IMR-90 (cell line): ENCODE data around the gene NEIL3. TPM values are rescaled to one million over a fixed set of nuclear protein-coding genes. Genes with fewer than 3 reads are reported as not detected.

Experiments
- ATAC-seq: fragments of 200-7000 bp; cut with Tn5 transposase; 2 replicates; pipeline ENCODE4 v1.9.1; 2020; ENCODE audit warnings: low read depth, mild to moderate bottlenecking, moderate library complexity
- BruUV-seq: library from RNA; stranded (reverse); fragments of 400-500 nt; replicated peaks from 2 replicates; lab custom pipeline; 2021; lab: Mats Ljungman, UMichigan
- CTCF ChIA-PET: fragments of 300-600 bp; formaldehyde crosslinking; extraction: SDS; loops from one replicate; lab custom pipeline; 2021; ENCODE audit warnings: antibody characterized with exemption; lab: Yijun Ruan, JAX
- POLR2A ChIA-PET: fragments of 300-600 bp; sonication (Branson Sonifier 250); formaldehyde crosslinking; loops from one replicate; lab custom pipeline; 2022; ENCODE audit warnings: antibody characterized with exemption; ENCODE audit not compliant: unreplicated experiment; lab: Charles Lee
- DNase-seq: peaks from one replicate; pipeline ENCODE4 v3.0.0; 2013
- H2AFZ ChIP-seq: replicated peaks from 2 replicates; pipeline ENCODE3; 2013; ENCODE audit warnings: low read length, mild to moderate bottlenecking; ENCODE audit not compliant: poor library complexity
- H2AK5ac ChIP-seq: 2 replicates; pipeline ENCODE4 v1.6.1; 2013; ENCODE audit warnings: low read depth, low read length, inconsistent platforms
- H2AK9ac ChIP-seq: replicated peaks from 2 replicates; pipeline ENCODE3; 2013; ENCODE audit warnings: mild to moderate bottlenecking, low read depth, low read length, moderate library complexity; ENCODE audit not compliant: poor library complexity
- H2BK120ac ChIP-seq: 2 replicates; pipeline ENCODE4 v1.6.1; 2013; ENCODE audit warnings: low read depth, low read length, inconsistent platforms
- H2BK15ac ChIP-seq: 3 replicates; pipeline ENCODE4 v1.6.1; 2013; ENCODE audit warnings: low read depth, low read length, inconsistent platforms
- H2BK20ac ChIP-seq: 2 replicates; pipeline ENCODE4 v1.6.1; 2013; ENCODE audit warnings: low read depth, mild to moderate bottlenecking, inconsistent platforms, low read length, moderate library complexity
- H2BK5ac ChIP-seq: 2 replicates; pipeline ENCODE4 v1.6.1; 2013; ENCODE audit warnings: mild to moderate bottlenecking, low read depth, low read length, inconsistent platforms; ENCODE audit not compliant: poor library complexity, severe bottlenecking
- H3K14ac ChIP-seq: replicated peaks from 2 replicates; pipeline ENCODE4 v1.6.1; 2013; ENCODE audit warnings: low read depth, low read length, inconsistent platforms
- H3K18ac ChIP-seq: 2 replicates; pipeline ENCODE4 v1.6.1; 2013; ENCODE audit warnings: low read depth, low read length, control low read depth
- H3K23ac ChIP-seq: 2 replicates; pipeline ENCODE4 v1.6.1; 2013; ENCODE audit warnings: low read depth, low read length, inconsistent platforms
- H3K27ac ChIP-seq: 2 replicates; pipeline ENCODE4 v1.5.1; 2013; ENCODE audit warnings: mild to moderate bottlenecking, control low read depth, low read length; ENCODE audit not compliant: insufficient read depth
- H3K27me3 ChIP-seq: 2 replicates; pipeline ENCODE4 v1.6.1; 2013; ENCODE audit warnings: low read length; ENCODE audit not compliant: control insufficient read depth, insufficient read depth
- H3K36me3 ChIP-seq: 2 replicates; pipeline ENCODE4 v1.6.1; 2013; ENCODE audit warnings: low read length, mixed read lengths; ENCODE audit not compliant: control insufficient read depth, insufficient read depth
- H3K4ac ChIP-seq: 2 replicates; pipeline ENCODE4 v1.6.1; 2013; ENCODE audit warnings: low read depth, low read length, inconsistent platforms
- H3K4me1 ChIP-seq: 2 replicates; pipeline ENCODE4 v1.6.1; 2013; ENCODE audit warnings: low read length, mixed read lengths; ENCODE audit not compliant: control insufficient read depth, insufficient read depth
- H3K4me2 ChIP-seq: 2 replicates; pipeline ENCODE4 v1.6.1; 2013; ENCODE audit warnings: low read depth, mild to moderate bottlenecking, control low read depth, low read length, moderate library complexity
- H3K4me3 ChIP-seq: 2 replicates; pipeline ENCODE4 v1.5.1; 2013; ENCODE audit warnings: low read depth, mild to moderate bottlenecking, control low read depth, low read length, moderate library complexity; ENCODE audit not compliant: insufficient read depth
- H3K56ac ChIP-seq: 2 replicates; pipeline ENCODE4 v1.6.1; 2013; ENCODE audit warnings: low read length, inconsistent platforms; ENCODE audit not compliant: insufficient read depth; ENCODE audit errors: extremely low read depth
- H3K79me1 ChIP-seq, 2 experiments: 2 replicates each; pipeline ENCODE4 v1.6.1; 2013; ENCODE audit warnings: low read length in 2 of 2, inconsistent platforms in 1 of 2, low read depth in 1 of 2
- H3K9ac ChIP-seq: 2 replicates; pipeline ENCODE4 v1.6.1; 2013; ENCODE audit warnings: low read depth, low read length, control low read depth
- H3K9me1 ChIP-seq: 2 replicates; pipeline ENCODE4 v1.6.1; 2013; ENCODE audit warnings: low read length, inconsistent platforms; ENCODE audit not compliant: insufficient read depth
- H3K9me3 ChIP-seq: 2 replicates; pipeline ENCODE4 v1.6.1; 2013; ENCODE audit warnings: low read length; ENCODE audit not compliant: control insufficient read depth, insufficient read depth
- H4K20me1 ChIP-seq: 2 replicates; pipeline ENCODE4 v1.6.1; 2013; ENCODE audit warnings: low read length, inconsistent platforms; ENCODE audit not compliant: insufficient read depth
- H4K5ac ChIP-seq: 2 replicates; pipeline ENCODE4 v1.6.1; 2013; ENCODE audit warnings: mild to moderate bottlenecking, low read depth, low read length, control low read depth
- H4K8ac ChIP-seq, 2 experiments: 2 replicates each; pipeline ENCODE4 v1.6.1; 2013; ENCODE audit warnings: low read depth in 2 of 2, low read length in 2 of 2, control low read depth in 1 of 2, inconsistent platforms in 1 of 2
- H4K91ac ChIP-seq: 2 replicates; pipeline ENCODE4 v1.6.1; 2013; ENCODE audit warnings: low read depth, low read length, inconsistent platforms; ENCODE audit not compliant: insufficient read depth
- BHLHE40 ChIP-seq: fragments of 150-350 bp; IDR thresholded peaks from 2 replicates; pipeline ENCODE4 v1.6.1; 2016; ENCODE audit warnings: mild to moderate bottlenecking, low read depth, low read length
- CHD1 ChIP-seq: IDR thresholded peaks from 2 replicates; pipeline ENCODE4 v1.6.1; 2012; ENCODE audit warnings: low read depth, low read length, improper control_type of control experiment
- CTCF ChIP-seq: conservative IDR thresholded peaks from 2 replicates; pipeline ENCODE4 v1.5.1; 2012; ENCODE audit warnings: mild to moderate bottlenecking, low read depth, low read length, improper control_type of control experiment
- FOS ChIP-seq: fragments of 150-350 bp; IDR thresholded peaks from 2 replicates; pipeline ENCODE4 v1.6.1; 2016; ENCODE audit warnings: low read depth, low read length
- MAFK ChIP-seq: IDR thresholded peaks from 2 replicates; pipeline ENCODE4 v1.6.1; 2012; ENCODE audit warnings: low read depth, low read length, improper control_type of control experiment
- MXI1 ChIP-seq: IDR thresholded peaks from 2 replicates; pipeline ENCODE4 v1.6.1; 2012; ENCODE audit warnings: low read depth, mild to moderate bottlenecking, low read length, moderate library complexity, borderline replicate concordance
- NFE2L2 ChIP-seq: fragments of 150-350 bp; IDR thresholded peaks from 2 replicates; pipeline ENCODE4 v1.6.1; 2016; ENCODE audit warnings: low read depth, mild to moderate bottlenecking, low read length
- POLR2A ChIP-seq: IDR thresholded peaks from 2 replicates; pipeline ENCODE4 v1.6.1; 2012; ENCODE audit warnings: mild to moderate bottlenecking, low read depth, low read length
- RAD21 ChIP-seq: IDR thresholded peaks from 2 replicates; pipeline ENCODE4 v1.6.1; 2012; ENCODE audit warnings: low read length, improper control_type of control experiment
- RFX5 ChIP-seq: IDR thresholded peaks from 2 replicates; pipeline ENCODE4 v1.8.0; 2012; ENCODE audit warnings: low read depth, mild to moderate bottlenecking, low read length, moderate library complexity
- SMC3 ChIP-seq: fragments of 150-350 bp; IDR thresholded peaks from 2 replicates; pipeline ENCODE4 v1.6.1; 2016; ENCODE audit warnings: low read depth, mild to moderate bottlenecking, antibody characterized with exemption, low read length, moderate library complexity
- WGBS, 2 experiments: methylation state at CpG; one replicate each; pipeline versions ENCODE4 v1.1.5 to v1.1.7; 2013; ENCODE audit warnings: missing lambda C conversion rate in 2 of 2; ENCODE audit not compliant: insufficient read length in 1 of 2; ENCODE audit errors: extremely low coverage in 2 of 2; 5-methylcytosine and 5-hydroxymethylcytosine counted together
- dilution Hi-C: fragments of 300-500 bp; cut with HindIII; formaldehyde crosslinking; loops from one replicate; pipeline ENCODE4 v1.14.3; 2018; ENCODE audit warnings: low sequenced_read_pairs; ENCODE audit not compliant: unreplicated experiment
- in situ Hi-C: fragments of 300-500 bp; cut with MboI; formaldehyde crosslinking; loops from 3 replicates; pipeline ENCODE4 v1.14.3; 2019; ENCODE audit warnings: low sequenced_read_pairs, inconsistent platforms, mixed read lengths
- intact Hi-C: fragments of 100-400 bp; cut with micrococcal nuclease; formaldehyde crosslinking; loops from 2 replicates; pipeline ENCODE4 v1.10.0; 2022
- polyA plus RNA-seq, 3 experiments: library from polyadenylated mRNA; depleted of rRNA; stranded (reverse); fragments of >200 nt; gene quantifications; 2 replicates each; pipeline ENCODE4 v1.2.3, GENCODE V29; 2012; ENCODE audit warnings: low replicate concordance in 1 of 3
- total RNA-seq: library from RNA; depleted of rRNA; stranded (reverse); fragments of >200 nt; gene quantifications from 2 replicates; pipeline ENCODE4 v1.2.3, GENCODE V29; 2012
- TF ChIP-seq, protein P1 (sequence below): fragments of 150-350 bp; IDR thresholded peaks from 2 replicates; pipeline ENCODE4 v1.6.1; 2017; ENCODE audit warnings: mild to moderate bottlenecking, antibody characterized with exemption, low read length, low read depth

NEIL3 gene
- total and polyA plus RNA-seq, 2 of the 4 experiments (the other 2 are of a cell fraction) = 4.4 to 7.9 TPM

DNA sequence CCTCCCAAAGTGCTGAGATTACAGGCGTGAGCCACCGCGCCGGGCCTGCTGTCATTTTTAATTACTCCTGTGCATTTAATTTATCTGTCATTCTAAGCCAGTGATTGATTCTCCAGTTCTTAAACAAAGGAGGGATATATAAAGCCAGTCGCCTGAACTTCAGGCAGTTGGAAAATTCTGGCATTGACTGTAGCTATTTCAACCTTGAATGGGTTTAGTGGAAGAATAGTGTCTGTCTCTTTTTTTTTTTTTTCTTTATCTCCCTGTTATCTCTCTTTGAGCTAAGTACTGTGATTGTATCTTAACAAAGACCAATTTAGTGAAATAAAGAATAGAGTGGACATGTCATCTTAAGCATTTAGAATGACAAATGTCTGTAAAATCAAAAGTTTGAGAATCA is 11.0 kb downstream of the NEIL3 start:
- Histone ChIP-seq H3K4ac (no peak overlapping the region), H3K27ac (no peak overlapping the region), H3K4me3 (no peak overlapping the region), H3K4me1 (peaks cover 5% of the 10 kb centered on the region; the same call in 1 of the 2 replicates), H3K18ac (no peak overlapping the region), H3K9me1 (no peaks in the 10 kb centered on the region), H3K79me1 (peaks cover 15 to 22% of the 10 kb centered on the region in 2 experiments), H3K27me3 (no peaks in the 10 kb centered on the region), H2BK5ac (no peak overlapping the region), H3K36me3 (no peaks in the 10 kb centered on the region), H2AFZ (no peak overlapping the region), H3K56ac (no peak overlapping the region), H3K23ac (no peak overlapping the region), H3K9me3 (no peaks in the 10 kb centered on the region), H4K91ac (no peak overlapping the region), H2BK20ac (no peak overlapping the region), H3K14ac (no peak overlapping the region), H3K4me2 (no peak overlapping the region), H4K8ac (no peak overlapping the region), H2BK120ac (no peak overlapping the region), H3K9ac (no peak overlapping the region), H2BK15ac (no peak overlapping the region), H4K5ac (no peak overlapping the region), H2AK9ac (no peak overlapping the region), H4K20me1 (no peaks in the 10 kb centered on the region), H2AK5ac (no peak overlapping the region)
- CTCF ChIA-PET = no interaction called here
- no peak for TF ChIP-seq MXI1
- no peak for TF ChIP-seq MAFK
- TF ChIP-seq NFE2L2 = no peak
- TF ChIP-seq RAD21 = no peak
- TF ChIP-seq, protein P1, sequence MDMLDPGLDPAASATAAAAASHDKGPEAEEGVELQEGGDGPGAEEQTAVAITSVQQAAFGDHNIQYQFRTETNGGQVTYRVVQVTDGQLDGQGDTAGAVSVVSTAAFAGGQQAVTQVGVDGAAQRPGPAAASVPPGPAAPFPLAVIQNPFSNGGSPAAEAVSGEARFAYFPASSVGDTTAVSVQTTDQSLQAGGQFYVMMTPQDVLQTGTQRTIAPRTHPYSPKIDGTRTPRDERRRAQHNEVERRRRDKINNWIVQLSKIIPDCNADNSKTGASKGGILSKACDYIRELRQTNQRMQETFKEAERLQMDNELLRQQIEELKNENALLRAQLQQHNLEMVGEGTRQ = no peak
- TF ChIP-seq RFX5 = no peak
- TF ChIP-seq SMC3 = no peak
- no peak for TF ChIP-seq POLR2A
- TF ChIP-seq CTCF = no peak
- no peak for TF ChIP-seq CHD1
- no peak for TF ChIP-seq BHLHE40
- TF ChIP-seq FOS = no peak
- POLR2A ChIA-PET = interaction anchor here (0.6 kb wide), 1 partner anchor 19 kb away, joined by 4 read pairs; no protein-coding TSS in a partner anchor
- intact Hi-C loops = no loop called here
- WGBS, 2 experiments = no CpG with 5 or more reads among the region's 5 CpGs
- ATAC-seq (no peak), DNase-seq (no peak)
- in situ Hi-C loops = no loop called here
- dilution Hi-C loops = no loop called here
- no TSS peak for BruUV-seq
